ENCODE data around the gene WDR13. TPM values are rescaled to one million over a fixed set of nuclear protein-coding genes. Genes with fewer than 3 reads are reported as not detected.
A peak's percentile ranks its signal among the peaks of the same experiment; 100 is the strongest.

Gene WDR13
- total RNA-seq, 3 donors from 2014 or later (not counting 1 experiment from before 2014, with no cell fraction given) = 52.5 to 62.9 (median 60.2) TPM

DNA sequence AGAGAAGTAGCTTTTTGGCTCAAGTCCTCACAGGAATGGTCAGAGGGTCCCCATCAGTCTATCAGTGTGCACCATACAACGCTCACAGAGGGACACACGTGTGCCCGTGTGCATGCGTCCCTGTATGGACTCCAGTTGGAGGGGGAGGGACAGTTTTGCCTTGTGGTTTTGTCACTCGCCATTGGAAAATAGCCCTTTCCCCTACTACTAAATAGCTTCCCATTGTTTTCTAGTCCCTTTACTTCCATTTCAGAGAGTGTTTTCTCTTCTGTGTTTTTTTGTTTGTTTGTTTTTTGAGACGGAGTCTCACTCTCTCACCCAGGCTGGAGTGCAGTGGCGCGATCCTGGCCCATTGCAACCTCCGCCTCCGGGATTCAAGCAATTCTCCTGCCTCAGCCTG lies 34.9 kb downstream of the WDR13 start:
- 93% methylated on average over 3 of the region's 10 CpGs for WGBS (ENCODE audit: insufficient coverage)
- H3K36me3 ChIP-seq (ENCODE audit: control insufficient read depth, insufficient read depth, low read length) = no peaks in the 10 kb centered on the region
- peak overlapping the region; percentile 66 for H3K4me3 Mint-ChIP-seq
- H3K4me1 ChIP-seq (ENCODE audit: control insufficient read depth, insufficient read depth, low read length) = peaks cover 9% of the 10 kb centered on the region
- DNase-seq (no peak), ATAC-seq (no peak)
- no peak overlapping the region for H3K4me3 ChIP-seq (ENCODE audit: low read length)
- no peaks in the 10 kb centered on the region for H3K27me3 ChIP-seq (ENCODE audit: control insufficient read depth, insufficient read depth, low read length)
- no peaks in the 10 kb centered on the region for H3K9me3 Mint-ChIP-seq
- no peaks in the 10 kb centered on the region for H3K27me3 Mint-ChIP-seq (ENCODE audit: low read depth in 2 of 2)
- no peak overlapping the region for H3K27ac ChIP-seq (ENCODE audit: low read length)
- no peak overlapping the region for H3K27ac Mint-ChIP-seq
- intact Hi-C loops (cut with micrococcal nuclease) = no loop called here
- TF ChIP-seq, protein P1, sequence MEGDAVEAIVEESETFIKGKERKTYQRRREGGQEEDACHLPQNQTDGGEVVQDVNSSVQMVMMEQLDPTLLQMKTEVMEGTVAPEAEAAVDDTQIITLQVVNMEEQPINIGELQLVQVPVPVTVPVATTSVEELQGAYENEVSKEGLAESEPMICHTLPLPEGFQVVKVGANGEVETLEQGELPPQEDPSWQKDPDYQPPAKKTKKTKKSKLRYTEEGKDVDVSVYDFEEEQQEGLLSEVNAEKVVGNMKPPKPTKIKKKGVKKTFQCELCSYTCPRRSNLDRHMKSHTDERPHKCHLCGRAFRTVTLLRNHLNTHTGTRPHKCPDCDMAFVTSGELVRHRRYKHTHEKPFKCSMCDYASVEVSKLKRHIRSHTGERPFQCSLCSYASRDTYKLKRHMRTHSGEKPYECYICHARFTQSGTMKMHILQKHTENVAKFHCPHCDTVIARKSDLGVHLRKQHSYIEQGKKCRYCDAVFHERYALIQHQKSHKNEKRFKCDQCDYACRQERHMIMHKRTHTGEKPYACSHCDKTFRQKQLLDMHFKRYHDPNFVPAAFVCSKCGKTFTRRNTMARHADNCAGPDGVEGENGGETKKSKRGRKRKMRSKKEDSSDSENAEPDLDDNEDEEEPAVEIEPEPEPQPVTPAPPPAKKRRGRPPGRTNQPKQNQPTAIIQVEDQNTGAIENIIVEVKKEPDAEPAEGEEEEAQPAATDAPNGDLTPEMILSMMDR (IDR thresholded peaks at IDR 0.05) = no peak
- no peaks in the 10 kb centered on the region for H3K9me3 ChIP-seq (ENCODE audit: control insufficient read depth, insufficient read depth, low read length)
- no peaks in the 10 kb centered on the region for H3K36me3 Mint-ChIP-seq
- H3K4me1 Mint-ChIP-seq = peaks cover 0 to 6% of the 10 kb centered on the region in 2 donors

GRCh38 chrX:48636301-48636700 lies 39.0 kb downstream of the WDR13 start:
- Mint-ChIP-seq H3K9me3 (no peaks in the 10 kb centered on the region), H3K4me3 (no peak overlapping the region), H3K27me3 (ENCODE audit: low read depth in 2 of 2) (no peaks in the 10 kb centered on the region), H3K27ac (no peak overlapping the region), H3K4me1 (peaks cover 0 to 5% of the 10 kb centered on the region in 2 donors), H3K36me3 (no peaks in the 10 kb centered on the region)
- DNase-seq = no peak
- Histone ChIP-seq H3K9me3 (ENCODE audit: control insufficient read depth, insufficient read depth, low read length) (no peaks in the 10 kb centered on the region), H3K27me3 (ENCODE audit: control insufficient read depth, insufficient read depth, low read length) (no peaks in the 10 kb centered on the region), H3K27ac (ENCODE audit: low read length) (no peak overlapping the region), H3K36me3 (ENCODE audit: control insufficient read depth, insufficient read depth, low read length) (no peaks in the 10 kb centered on the region), H3K4me3 (ENCODE audit: low read length) (no peak overlapping the region), H3K4me1 (ENCODE audit: control insufficient read depth, insufficient read depth, low read length) (peaks cover 9% of the 10 kb centered on the region)
- ATAC-seq = no peak
- intact Hi-C loops (cut with micrococcal nuclease) = no loop called here
- TF ChIP-seq, protein P1 (IDR thresholded peaks at IDR 0.05) = no peak
- WGBS (ENCODE audit: insufficient coverage) = 82% methylated on average over 1 of the region's 1 CpG

DNA sequence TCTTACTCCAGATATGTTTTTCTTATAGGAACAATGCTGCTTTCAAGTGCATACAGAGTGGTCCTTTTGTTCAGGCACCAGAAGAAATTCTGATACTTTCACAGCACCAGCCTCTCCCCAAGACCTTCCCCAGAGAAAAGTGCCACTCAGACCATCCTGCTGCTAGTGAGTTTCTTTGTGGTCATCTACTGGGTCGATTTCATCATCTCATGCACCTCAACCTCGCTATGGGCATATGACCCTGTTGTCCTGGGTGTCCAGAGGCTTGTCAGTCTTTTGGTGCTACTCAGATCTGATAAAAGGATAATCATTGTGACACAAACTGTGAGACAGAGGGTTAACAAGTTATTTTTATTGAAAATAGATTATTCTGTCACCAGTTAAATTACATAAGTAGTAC lies 39.5 kb downstream of the WDR13 start:
- Mint-ChIP-seq H3K27me3 (ENCODE audit: low read depth in 2 of 2) (no peaks in the 10 kb centered on the region), H3K36me3 (no peaks in the 10 kb centered on the region), H3K4me1 (peaks cover 0 to under 1% of the 10 kb centered on the region in 2 donors), H3K4me3 (no peak overlapping the region), H3K27ac (no peak overlapping the region), H3K9me3 (no peaks in the 10 kb centered on the region)
- Histone ChIP-seq H3K27ac (ENCODE audit: low read length) (no peak overlapping the region), H3K36me3 (ENCODE audit: control insufficient read depth, insufficient read depth, low read length) (no peaks in the 10 kb centered on the region), H3K27me3 (ENCODE audit: control insufficient read depth, insufficient read depth, low read length) (no peaks in the 10 kb centered on the region), H3K4me1 (ENCODE audit: control insufficient read depth, insufficient read depth, low read length) (peaks cover 4% of the 10 kb centered on the region), H3K4me3 (ENCODE audit: low read length) (no peak overlapping the region), H3K9me3 (ENCODE audit: control insufficient read depth, insufficient read depth, low read length) (no peaks in the 10 kb centered on the region)
- TF ChIP-seq, protein P1 (IDR thresholded peaks at IDR 0.05) = no peak
- ATAC-seq (no peak), DNase-seq (no peak)
- 43% methylated on average over 2 of the region's 2 CpGs for WGBS (ENCODE audit: insufficient coverage)
- intact Hi-C loops (cut with micrococcal nuclease) = no loop called here

DNA sequence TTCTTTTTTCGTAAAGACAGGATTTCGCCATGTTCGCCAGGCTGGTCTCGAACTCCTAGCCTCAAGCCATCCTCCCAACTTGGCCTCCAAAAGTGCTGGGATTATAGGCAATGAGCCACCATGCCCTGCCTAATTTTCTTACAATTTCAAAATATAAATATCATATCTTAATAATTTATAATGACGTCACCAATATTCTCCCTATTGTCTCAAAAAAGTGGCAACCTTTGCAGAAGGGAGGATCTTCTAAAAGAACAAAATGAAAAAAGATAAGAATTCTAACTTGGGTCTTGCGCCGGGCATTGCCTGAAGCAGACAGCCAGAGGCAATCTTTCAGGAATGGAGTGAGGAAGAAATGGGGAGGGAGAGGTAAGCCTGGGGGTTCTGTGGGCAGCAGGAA lies 48.4 kb downstream of the WDR13 start:
- TF ChIP-seq, protein P1 (IDR thresholded peaks at IDR 0.05) = no peak
- H3K4me3 Mint-ChIP-seq = no peak overlapping the region
- H3K27me3 ChIP-seq (ENCODE audit: control insufficient read depth, insufficient read depth, low read length) = no peaks in the 10 kb centered on the region
- no peaks in the 10 kb centered on the region for H3K9me3 ChIP-seq (ENCODE audit: control insufficient read depth, insufficient read depth, low read length)
- H3K36me3 ChIP-seq (ENCODE audit: control insufficient read depth, insufficient read depth, low read length) = no peaks in the 10 kb centered on the region
- no peaks in the 10 kb centered on the region for H3K27me3 Mint-ChIP-seq (ENCODE audit: low read depth in 2 of 2)
- DNase-seq = no peak
- H3K36me3 Mint-ChIP-seq = no peaks in the 10 kb centered on the region
- intact Hi-C loops (cut with micrococcal nuclease) = no loop called here
- no peak overlapping the region for H3K27ac Mint-ChIP-seq
- H3K4me1 Mint-ChIP-seq = peaks cover 0 to 4% of the 10 kb centered on the region in 2 donors
- no peak for ATAC-seq
- H3K4me3 ChIP-seq (ENCODE audit: low read length) = no peak overlapping the region
- H3K9me3 Mint-ChIP-seq = no peaks in the 10 kb centered on the region
- H3K4me1 ChIP-seq (ENCODE audit: control insufficient read depth, insufficient read depth, low read length) = no peaks in the 10 kb centered on the region
- WGBS (ENCODE audit: insufficient coverage) = 100% methylated on average over 6 of the region's 7 CpGs
- H3K27ac ChIP-seq (ENCODE audit: low read length) = no peak overlapping the region

All from natural killer cell (primary cell).